NCI-H146 treated with DMSO at 0.1 percent for 48 hours (cell line): ENCODE data around the gene CALCB.

Experiments used
- DNase-seq: peaks from one replicate; lab custom pipeline; 2025; ENCODE audit not compliant: unreplicated experiment; lab: John Stamatoyannopoulos, UW

CALCB gene

DNA sequence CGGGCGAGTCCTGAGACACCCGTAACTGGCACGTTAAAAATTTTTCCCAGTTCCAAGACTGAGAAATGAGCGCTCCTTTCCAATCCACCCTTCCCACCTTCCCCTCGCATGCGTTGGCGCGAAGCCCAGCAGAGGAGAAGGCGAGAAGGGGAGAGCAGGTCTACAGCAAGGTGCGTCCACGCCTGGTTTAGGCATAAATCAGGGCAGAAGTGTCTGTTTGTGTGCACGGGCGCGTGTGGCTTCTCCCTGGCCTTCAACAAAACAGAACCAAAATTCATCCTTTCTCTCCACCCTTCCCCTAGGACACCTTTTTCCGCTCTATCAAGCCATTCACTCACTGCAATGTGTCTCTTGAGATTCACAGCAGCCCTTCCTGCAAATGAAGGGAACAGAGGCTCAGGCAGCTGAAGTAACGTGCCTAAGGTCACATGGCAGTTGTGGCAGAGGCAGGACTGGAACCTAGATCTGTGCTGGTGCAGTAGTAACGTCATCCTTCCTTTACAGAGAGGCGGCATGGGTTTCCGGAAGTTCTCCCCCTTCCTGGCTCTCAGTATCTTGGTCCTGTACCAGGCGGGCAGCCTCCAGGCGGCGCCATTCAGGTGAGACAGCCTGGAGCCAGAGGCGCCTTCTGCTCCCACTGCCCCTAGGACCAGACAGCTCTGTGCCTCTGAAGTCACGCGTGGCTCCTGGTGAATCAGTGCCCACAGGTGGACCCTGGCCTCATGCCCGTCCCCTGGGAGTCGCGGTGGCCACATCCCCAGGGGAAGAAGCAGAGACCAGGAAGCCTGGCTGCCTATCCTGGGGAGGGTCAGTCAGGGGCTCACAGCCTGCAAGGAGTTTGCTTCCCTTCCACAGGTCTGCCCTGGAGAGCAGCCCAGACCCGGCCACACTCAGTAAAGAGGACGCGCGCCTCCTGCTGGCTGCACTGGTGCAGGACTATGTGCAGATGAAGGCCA, 1.1 kb downstream of the CALCB start:
- DNase-seq = peak; percentile 1

- DNase-seq = no peak
Measured at GRCh38 chr11:15075162-15075526, 1.8 kb downstream of the CALCB start.

DNA sequence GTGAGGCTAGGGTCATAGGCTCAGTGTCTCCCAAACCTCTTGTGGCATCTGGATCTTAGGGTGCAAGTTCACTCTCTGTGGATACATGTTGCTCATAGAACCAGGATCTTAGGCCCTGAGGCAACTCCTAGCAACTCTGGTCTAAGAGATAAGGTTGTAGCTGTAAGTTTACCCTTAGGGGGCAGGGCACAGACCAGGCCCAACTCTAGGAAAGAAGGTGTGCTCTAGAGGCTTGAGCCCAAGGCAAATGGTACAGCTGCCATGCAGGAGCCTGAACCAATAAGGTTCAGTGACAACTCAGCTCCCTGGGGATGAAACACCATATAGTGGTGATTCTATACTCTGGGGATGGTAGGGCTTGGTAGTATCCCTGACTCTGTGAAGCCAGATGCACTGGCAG, 17.8 kb downstream of the CALCB start:
- no peak for DNase-seq

- DNase-seq = no peak
Measured at GRCh38 chr11:15091625-15092024, 18.2 kb downstream of the CALCB start.

- DNase-seq = no peak
Measured at GRCh38 chr11:15093432-15093831, 20.0 kb downstream of the CALCB start.

- no peak for DNase-seq
Measured at GRCh38 chr11:15095736-15096228, 22.4 kb downstream of the CALCB start.

DNA sequence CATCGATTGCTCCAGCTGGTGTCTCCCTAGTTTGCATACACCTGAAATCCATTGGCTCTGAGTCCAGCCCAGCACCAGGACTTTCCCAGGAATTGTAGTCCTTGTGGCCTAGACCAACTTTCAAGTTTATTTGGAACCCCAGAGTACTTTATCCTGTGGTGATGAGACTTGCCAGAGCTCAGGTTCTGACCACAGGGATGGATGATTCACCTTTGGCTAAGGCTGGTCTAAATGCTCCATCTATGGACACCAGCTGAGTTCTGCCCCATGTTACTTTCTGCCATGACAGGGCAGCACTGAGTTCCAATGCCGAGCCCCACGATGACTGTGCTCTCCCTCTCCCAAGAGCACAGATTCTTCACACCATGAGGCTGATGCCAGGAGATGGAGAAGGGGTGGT, 24.0 kb downstream of the CALCB start:
- no peak for DNase-seq

DNA sequence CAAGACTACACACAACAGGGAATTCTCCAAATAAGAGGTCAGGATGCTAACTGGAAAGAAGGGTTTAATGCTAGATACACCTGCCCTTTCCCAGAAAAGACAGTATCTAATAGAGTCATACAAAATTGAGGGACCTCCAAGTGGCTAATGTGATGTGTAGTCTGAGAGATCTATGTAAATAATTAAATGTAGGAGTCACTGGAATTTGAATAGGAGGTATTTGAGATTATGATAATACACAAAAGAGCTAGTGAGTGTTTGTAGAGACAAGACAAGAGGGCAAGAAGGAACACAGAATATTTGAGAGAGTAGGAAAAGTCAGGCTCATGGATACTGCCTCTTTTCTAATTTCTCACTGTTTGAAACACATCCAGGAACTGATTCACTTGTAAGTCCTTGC, 25.9 kb downstream of the CALCB start:
- no peak for DNase-seq

GRCh38 chr11:15101072-15101709, 27.8 kb downstream of the CALCB start:
- no peak for DNase-seq

DNA sequence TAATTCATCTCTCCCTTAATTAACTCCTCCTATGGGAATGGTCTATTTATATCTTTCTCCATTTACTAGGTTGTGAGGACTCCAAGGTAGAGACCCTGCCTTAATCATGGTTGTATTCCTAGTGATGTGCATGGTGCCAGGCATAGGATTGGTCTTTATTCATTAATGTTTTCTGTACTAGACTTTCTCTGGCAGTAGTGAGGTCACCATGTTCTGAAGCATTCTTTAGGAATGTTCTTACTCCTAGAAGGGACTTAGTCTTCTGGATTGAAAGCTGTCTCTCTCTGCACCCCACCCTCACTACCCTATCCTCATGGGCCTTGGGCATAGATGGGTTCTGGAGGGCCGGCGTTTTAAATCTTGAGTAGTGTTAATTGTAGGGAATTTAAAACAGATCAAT, 30.8 kb downstream of the CALCB start:
- no peak for DNase-seq

- DNase-seq = no peak
Measured at GRCh38 chr11:15106201-15106965, 33.0 kb downstream of the CALCB start.

DNA sequence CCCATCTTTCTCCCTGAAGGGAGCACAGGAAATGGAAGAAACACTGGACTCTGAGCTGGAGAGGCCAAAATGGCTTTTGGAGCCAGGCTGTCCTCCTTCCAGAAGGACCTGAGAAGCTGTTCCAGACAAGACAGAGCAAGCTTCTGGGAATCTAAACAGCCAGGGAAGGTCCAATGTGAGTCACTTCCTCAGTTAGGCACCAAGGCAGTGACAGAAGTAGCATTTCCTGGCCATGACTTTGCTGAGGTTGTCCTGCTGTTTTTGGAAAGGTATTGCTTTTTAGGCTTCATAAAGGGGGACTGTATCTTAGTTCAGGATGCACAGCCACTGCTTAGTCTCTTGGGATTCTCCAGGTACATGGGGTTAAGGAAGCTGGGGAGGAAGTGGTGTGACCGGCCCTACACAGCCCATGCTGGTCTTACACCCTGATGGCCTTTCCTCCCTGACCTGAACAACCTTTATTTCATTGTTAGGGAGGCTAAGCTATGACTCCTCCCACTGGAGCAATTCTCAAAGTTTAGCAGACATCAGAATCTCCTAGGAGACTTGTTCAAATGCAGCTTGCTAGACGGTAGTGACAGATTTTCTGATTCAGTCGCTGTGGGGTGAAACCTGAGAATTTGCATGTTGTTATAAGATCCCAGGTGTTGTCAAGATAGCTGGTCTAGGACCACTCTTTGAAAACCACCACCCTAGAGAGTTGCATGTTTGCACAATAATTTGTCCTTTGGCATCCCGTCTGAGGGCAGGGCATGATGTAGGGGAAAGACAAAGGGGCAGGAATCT, 34.5 kb downstream of the CALCB start:
- no peak for DNase-seq

DNA sequence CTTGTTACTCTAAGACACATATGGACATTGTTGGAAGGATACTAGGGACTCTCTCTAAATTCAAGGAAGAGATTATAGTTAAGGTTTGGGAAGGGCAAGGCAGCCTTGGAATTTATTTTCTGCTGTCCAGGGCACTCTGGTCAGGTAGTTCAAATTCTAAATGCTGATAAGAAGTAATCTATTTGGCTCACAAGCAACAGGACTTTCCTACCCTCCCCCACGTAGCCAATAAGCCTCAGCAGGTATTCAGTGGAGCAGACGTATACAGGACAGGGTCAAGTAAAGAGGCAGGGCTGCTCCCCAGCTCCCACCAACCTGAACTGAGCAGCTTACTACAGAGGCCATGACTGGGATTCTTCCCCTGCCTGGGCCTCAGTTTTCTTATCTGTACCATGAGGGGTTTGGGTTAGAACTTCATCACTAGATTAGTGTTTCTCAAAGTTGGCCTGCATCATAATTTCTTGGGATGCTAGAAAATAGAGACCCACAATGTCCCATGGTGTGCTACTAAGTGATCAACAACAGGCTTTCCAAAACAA, 35.3 kb downstream of the CALCB start:
- no peak for DNase-seq

- no peak for DNase-seq
Measured at GRCh38 chr11:15109602-15110001, 36.2 kb downstream of the CALCB start.

DNA sequence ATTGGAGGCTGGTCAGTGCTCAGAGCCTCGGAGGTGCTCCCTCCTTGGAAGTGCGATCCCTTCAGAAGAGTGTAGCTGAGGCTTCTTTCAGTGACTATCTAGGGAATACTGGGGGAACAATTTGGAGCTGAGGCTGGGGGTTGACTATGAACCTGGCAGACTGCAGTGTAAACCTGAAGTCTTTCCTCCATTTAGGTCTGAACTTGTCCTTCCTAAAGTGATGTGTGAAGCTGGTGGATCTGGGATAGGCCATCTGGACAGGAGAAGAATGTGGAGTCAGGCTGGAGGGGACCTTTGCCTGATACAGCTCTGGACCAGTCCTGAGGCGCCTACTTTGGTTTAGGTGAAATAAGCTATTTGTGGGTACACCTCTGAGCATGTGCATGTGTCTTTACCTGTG, 37.8 kb downstream of the CALCB start:
- DNase-seq = no peak

DNA sequence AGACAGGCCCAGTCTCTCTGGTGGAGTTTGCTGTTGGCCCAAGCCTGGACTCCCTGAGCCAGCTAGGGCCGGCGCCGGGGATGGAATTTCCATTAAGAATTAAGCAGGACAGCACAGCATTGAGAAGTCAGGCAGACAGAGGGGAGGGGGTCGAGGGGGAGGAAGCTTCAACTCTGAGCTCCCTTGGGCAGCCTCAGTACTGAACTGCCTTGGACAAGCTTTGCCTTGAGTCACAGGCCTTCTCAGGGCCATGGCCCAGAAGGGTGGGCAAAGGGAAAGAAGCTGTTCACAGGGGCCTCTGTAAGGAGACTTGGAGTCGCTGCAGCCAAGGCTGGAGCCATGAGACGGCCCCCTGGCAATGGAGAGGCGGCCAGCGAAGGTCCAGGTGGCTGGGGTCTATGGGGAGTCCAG, 38.7 kb downstream of the CALCB start:
- no peak for DNase-seq

DNA sequence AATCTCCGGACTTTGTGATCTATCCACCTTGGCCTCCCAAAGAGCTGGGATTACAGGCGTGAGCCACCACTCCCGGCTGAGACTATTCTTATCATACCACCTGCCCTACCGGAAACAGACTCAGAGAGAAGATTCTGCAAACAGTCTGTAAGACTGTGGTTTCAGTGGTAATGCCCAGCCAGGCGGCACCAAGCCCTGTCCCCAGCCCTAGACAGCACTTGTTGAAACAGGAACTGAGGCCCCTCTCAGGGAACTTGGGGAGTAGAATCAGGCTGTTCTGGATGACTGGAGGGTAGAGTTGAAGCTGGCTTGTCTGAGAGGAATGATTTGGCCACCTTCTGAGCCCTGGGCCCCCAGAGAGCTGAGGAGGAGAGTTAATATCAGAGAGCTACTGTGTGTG, 40.0 kb downstream of the CALCB start:
- DNase-seq = no peak

DNA sequence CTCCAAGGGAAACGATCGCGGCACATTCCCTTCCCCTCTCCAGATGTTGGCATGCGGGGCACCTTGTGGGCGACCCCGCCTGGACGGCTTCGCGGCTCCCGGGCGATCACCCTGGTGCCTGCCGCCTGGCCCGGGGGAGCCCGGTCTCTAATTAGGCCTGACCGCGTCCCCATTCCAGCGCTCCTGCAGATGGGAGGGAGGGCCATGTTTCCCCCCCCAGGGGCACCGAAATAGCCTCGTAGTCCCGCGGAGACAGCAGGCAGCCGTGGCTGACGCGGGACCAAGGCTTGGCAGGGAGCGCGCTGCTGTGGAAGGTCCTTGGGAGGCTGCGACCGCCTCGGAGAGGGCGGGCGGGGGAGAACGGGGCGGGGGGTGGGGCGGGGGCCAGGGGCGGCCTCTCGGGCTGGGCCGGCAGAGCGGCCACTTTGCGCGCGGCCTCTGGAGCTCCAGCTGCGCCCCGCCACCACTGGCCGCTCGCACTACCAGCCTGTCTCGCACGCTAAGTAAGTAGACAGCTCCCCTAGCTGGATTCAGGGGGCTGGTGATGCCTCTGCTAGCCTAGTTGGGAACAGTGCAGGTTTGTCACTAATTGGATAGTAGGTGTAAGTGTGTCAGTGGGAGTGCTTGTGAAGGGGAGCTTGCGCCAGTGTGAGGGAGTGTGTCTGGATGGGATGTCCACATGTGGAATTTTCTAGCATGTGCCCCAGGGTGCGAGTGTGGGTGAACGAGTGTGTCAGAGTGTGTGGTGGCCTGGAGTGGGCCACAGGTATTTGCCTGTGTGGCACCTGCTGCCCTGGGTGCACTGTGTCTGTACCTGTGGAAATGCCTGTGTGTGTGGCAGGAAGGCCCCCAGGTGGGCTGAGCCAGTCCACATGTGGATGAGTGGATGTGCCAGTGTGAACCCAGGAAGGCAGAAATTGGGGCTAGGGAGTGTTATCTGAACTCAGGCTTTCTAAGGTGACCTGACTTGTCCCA, 41.4 kb downstream of the CALCB start, which contains the start of gene INSC:
TSS of gene INSC (plus strand) at position 423 of the 975 bp plus-strand sequence. CDS start 34,252 bp downstream, outside the sequence.
- no peak for DNase-seq

DNA sequence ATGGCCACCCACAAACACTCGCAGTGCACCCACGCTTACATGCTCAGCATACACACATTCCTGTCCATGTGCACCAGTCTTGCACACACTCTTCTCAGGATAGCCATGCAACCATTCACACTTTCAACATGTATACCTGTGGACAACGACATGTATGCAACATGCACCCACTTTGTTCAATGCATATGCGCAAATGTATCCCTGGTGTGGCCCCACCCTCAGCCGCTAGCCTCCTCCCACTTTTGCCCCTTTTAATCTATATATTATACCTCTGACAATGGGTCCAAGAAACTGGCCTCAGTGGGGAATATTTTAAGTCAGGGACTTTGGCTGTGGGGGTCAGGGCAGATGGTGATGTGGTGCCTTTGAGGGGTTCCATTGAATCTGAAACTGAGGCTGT, 42.3 kb downstream of the CALCB start:
- no peak for DNase-seq
